ENCODE measurements around the gene LZTR1.
A peak's percentile ranks its signal among the peaks of the same experiment; 100 is the strongest.
"Not testable (repeated sequence)": the region's sequence is repeated elsewhere in the genome, so short reads cannot be mapped to it uniquely, and the experiment has no call there.

Gene LZTR1

GRCh38 chr22:20981787-20982562, at the start of gene LZTR1:
Gene LZTR1 (plus strand): TSS chr22:20982297. CDS start chr22:20982372, 75 bp downstream.
- H3K27me3 Mint-ChIP-seq (ENCODE audit: low read depth, poor library complexity), result peaks cover 23% of the 10 kb centered on the region
- DNase-seq, result peak; percentile 81
- peaks cover 9% of the 10 kb centered on the region for H3K9me3 Mint-ChIP-seq
- peaks cover 14% of the 10 kb centered on the region for H3K36me3 Mint-ChIP-seq (ENCODE audit: low read depth)
- H3K4me1 Mint-ChIP-seq, result peaks cover 47% of the 10 kb centered on the region
- TF ChIP-seq, protein P1, sequence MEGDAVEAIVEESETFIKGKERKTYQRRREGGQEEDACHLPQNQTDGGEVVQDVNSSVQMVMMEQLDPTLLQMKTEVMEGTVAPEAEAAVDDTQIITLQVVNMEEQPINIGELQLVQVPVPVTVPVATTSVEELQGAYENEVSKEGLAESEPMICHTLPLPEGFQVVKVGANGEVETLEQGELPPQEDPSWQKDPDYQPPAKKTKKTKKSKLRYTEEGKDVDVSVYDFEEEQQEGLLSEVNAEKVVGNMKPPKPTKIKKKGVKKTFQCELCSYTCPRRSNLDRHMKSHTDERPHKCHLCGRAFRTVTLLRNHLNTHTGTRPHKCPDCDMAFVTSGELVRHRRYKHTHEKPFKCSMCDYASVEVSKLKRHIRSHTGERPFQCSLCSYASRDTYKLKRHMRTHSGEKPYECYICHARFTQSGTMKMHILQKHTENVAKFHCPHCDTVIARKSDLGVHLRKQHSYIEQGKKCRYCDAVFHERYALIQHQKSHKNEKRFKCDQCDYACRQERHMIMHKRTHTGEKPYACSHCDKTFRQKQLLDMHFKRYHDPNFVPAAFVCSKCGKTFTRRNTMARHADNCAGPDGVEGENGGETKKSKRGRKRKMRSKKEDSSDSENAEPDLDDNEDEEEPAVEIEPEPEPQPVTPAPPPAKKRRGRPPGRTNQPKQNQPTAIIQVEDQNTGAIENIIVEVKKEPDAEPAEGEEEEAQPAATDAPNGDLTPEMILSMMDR (IDR thresholded peaks at IDR 0.05), result no peak
- peak within 1 kb of the TSS; percentile 99 for H3K4me3 Mint-ChIP-seq
- peak within 1 kb of the TSS; percentile 74 for H3K27ac Mint-ChIP-seq

- TF ChIP-seq, protein P1 (IDR thresholded peaks at IDR 0.05), result no peak
- Mint-ChIP-seq H3K27me3 (ENCODE audit: low read depth, poor library complexity) (peaks cover 3% of the 10 kb centered on the region), H3K36me3 (ENCODE audit: low read depth) (peaks cover 82% of the 10 kb centered on the region), H3K4me1 (peaks cover 18% of the 10 kb centered on the region), H3K4me3 (no peak overlapping the region), H3K27ac (no peak overlapping the region), H3K9me3 (peaks cover 9% of the 10 kb centered on the region)
- no peak for DNase-seq
Observed at GRCh38 chr22:20933910-20934309, 48.2 kb upstream of the LZTR1 start.

GRCh38 chr22:20935049-20935448, 47.0 kb upstream of the LZTR1 start:
- not testable (repeated sequence) for H3K27ac Mint-ChIP-seq

DNA sequence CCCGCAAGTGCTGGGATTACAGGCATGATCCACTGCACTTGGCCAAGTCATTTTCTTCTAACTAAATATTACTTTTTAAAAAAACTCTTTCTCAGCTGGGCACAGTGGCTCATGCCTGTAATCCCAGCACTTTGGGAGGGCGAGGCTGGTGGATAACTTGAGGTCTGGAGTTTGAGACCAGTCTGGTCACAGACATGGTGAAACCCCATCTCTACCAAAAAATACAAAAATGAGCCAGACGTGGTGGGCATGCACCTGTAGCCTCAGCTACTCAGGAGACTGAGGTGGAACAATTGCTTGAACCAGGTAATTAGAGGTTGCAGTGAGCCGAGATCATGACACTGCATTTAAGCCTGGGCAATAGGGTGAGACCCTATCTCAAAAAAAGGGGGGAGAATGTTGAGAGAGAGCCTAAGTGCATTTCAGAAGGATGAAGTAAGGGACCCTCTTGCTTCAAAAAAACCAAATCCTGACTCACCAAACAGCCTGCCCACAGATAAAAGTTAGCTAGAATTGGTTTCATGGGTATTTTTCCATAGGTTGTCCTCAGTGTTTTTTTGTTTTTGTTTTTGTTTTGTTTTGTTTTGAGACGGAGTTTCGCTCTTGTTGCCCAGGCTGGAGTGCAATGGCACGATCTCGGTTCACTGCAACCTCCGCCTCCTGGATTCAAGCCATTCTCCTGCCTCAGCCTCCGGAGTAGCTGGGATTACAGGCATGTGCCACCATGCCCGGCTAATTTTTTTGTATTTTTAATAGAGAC, 46.1 kb upstream of the LZTR1 start:
- H3K4me3 Mint-ChIP-seq; H3K27me3 Mint-ChIP-seq (ENCODE audit: low read depth, poor library complexity); DNase-seq; H3K9me3 Mint-ChIP-seq: not testable (repeated sequence)
- peak overlapping the region; percentile 32 for H3K27ac Mint-ChIP-seq
- H3K4me1 Mint-ChIP-seq, result peaks cover 29% of the 10 kb centered on the region
- H3K36me3 Mint-ChIP-seq (ENCODE audit: low read depth), result peaks cover 75% of the 10 kb centered on the region

More at GRCh38 chr22:20935049-20935448, 47.0 kb upstream of the LZTR1 start:
- DNase-seq; H3K4me3 Mint-ChIP-seq; H3K9me3 Mint-ChIP-seq; H3K27me3 Mint-ChIP-seq (ENCODE audit: low read depth, poor library complexity): not testable (repeated sequence)
- Mint-ChIP-seq H3K4me1 (peaks cover 23% of the 10 kb centered on the region), H3K36me3 (ENCODE audit: low read depth) (peaks cover 79% of the 10 kb centered on the region)

DNA sequence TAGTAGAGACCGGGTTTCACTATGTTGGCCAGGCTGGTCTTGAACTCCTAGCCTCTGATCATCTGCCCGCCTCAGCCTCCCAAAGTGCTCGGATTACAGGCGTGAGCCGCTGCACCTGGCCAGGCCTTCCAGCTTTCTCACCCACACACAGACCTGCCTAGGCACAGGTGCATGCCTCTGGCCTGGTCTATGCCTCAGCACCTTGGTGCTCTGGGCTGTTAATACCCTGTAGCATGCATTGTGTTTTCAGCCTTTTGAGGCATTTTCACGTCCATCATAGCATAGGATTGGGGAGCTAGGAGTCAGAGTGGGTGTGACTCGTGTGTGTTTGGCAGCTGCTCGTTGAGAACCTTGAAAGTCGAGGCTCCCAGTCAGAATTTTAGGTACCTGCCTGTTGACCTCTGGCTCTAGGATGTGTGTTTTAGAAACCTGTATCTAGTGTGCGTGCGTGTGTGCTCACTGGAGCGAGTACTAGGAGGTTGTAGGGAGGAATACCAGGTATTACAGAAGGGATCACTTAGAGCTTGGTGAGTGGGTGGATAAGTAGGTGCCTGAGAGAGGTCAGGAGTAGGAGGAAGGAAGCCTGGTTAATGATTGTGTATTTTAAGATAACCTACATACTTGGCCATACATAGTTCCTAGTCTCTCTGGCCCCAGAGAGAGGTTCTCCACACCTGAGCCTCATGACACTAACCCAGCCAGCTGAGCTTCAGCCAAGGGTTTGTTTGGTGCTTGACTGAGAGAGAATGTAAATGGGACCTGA, 44.9 kb upstream of the LZTR1 start:
- H3K4me1 Mint-ChIP-seq, result peaks cover 29% of the 10 kb centered on the region
- no peaks in the 10 kb centered on the region for H3K27me3 Mint-ChIP-seq (ENCODE audit: low read depth, poor library complexity)
- TF ChIP-seq, protein P1 (IDR thresholded peaks at IDR 0.05), result no peak
- H3K27ac Mint-ChIP-seq, result peak overlapping the region; percentile 94
- H3K9me3 Mint-ChIP-seq, result no peaks in the 10 kb centered on the region
- DNase-seq, result no peak
- peaks cover 76% of the 10 kb centered on the region for H3K36me3 Mint-ChIP-seq (ENCODE audit: low read depth)
- H3K4me3 Mint-ChIP-seq, result peak overlapping the region; percentile 25

- no peak for DNase-seq
- H3K27me3 Mint-ChIP-seq (ENCODE audit: low read depth, poor library complexity), result no peaks in the 10 kb centered on the region
- H3K4me3 Mint-ChIP-seq, result no peak overlapping the region
- H3K4me1 Mint-ChIP-seq, result peaks cover 29% of the 10 kb centered on the region
- no peaks in the 10 kb centered on the region for H3K9me3 Mint-ChIP-seq
- H3K36me3 Mint-ChIP-seq (ENCODE audit: low read depth), result peaks cover 80% of the 10 kb centered on the region
- TF ChIP-seq, protein P1 (IDR thresholded peaks at IDR 0.05), result no peak
- peak overlapping the region; percentile 94 for H3K27ac Mint-ChIP-seq
Observed at GRCh38 chr22:20937794-20938671, 44.1 kb upstream of the LZTR1 start.

- Mint-ChIP-seq H3K27ac (peak overlapping the region; percentile 32), H3K4me1 (peaks cover 29% of the 10 kb centered on the region), H3K36me3 (ENCODE audit: low read depth) (peaks cover 75% of the 10 kb centered on the region)
- DNase-seq; H3K4me3 Mint-ChIP-seq; H3K9me3 Mint-ChIP-seq; H3K27me3 Mint-ChIP-seq (ENCODE audit: low read depth, poor library complexity): not testable (repeated sequence)
Observed at GRCh38 chr22:20939457-20940185, 42.5 kb upstream of the LZTR1 start.

Data from nephron progenitor cell (in vitro differentiated cells).